Measurements from ENCODE around the gene PDCD10.

The PDCD10 gene

DNA sequence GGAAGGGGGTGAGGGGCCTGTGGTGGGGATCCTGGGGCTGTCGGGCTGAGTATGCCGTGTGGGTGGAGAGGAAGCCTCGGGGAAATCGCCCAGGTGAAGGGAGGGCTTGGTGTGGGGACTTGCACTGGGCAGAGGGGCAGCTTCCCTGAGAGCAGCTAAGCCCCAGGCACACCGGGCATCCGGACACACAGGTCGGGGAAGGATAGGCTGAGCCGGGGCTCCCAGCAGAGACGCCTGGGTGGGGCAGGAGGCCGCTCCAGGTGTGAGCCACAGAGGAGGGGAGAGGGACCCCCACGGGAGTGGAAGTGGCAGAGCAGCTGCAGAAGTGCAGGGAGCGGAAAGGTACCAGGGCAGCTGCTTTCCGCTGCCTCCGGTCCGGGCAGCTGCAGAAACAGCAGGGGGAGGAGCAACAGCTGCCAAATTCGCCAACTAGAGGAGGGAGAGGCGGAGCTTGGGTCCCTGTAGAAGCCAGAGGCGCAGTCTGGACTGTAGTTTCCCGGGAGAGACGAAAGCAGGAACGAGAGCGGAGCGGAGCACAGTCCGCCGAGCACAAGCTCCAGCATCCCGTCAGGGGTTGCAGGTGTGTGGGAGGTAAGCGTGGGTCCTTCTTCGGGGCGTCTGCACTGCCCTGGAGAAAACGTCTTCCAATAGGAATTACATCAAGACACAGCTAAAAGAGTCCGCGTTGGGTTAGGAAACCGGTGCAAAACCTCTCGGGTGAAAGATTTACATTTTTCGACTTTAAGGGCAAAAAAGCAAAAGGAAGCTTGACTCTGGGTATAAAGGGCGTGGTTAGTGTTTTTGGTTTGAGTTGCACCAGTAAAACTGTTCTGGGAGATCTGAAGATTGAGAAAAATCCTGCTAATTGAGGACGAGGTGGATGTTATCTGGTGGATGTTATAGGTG lies 794 bp upstream of the PDCD10 start, which contains the start of gene SERPINI1:
Gene SERPINI1 (plus strand): TSS at position 489 of the 906 bp plus-strand sequence. CDS start 53,408 bp downstream, outside the sequence.
- peak; percentile 90 for DNase-seq (ENCODE audit: low spot score)

DNA sequence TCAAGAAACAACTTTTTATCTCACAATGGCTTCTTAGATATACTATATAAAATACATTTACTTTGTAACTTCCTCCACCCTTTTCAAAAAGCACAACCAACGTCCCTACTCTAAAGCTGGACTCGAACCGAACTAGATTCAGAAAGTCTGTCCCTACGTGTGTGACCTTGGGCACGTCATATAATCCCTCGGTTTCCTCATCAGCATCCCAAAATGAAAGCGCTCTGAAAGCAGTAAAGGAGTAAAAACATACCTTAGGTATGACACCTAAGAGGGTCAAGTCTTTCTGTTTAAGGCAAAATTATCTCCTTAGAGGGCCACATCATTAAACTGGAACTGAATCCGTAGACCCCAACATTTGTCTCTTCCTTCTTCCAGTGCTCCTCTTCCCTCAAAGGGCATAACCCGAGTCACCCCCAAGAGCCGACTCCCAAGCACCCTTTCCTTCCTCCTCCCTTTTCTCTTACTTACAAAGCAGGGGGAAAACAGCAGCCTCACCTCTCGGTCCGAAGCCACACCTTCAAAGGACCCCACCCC lies 663 bp downstream of the PDCD10 start:
- DNase-seq (ENCODE audit: low spot score): no peak

DNA sequence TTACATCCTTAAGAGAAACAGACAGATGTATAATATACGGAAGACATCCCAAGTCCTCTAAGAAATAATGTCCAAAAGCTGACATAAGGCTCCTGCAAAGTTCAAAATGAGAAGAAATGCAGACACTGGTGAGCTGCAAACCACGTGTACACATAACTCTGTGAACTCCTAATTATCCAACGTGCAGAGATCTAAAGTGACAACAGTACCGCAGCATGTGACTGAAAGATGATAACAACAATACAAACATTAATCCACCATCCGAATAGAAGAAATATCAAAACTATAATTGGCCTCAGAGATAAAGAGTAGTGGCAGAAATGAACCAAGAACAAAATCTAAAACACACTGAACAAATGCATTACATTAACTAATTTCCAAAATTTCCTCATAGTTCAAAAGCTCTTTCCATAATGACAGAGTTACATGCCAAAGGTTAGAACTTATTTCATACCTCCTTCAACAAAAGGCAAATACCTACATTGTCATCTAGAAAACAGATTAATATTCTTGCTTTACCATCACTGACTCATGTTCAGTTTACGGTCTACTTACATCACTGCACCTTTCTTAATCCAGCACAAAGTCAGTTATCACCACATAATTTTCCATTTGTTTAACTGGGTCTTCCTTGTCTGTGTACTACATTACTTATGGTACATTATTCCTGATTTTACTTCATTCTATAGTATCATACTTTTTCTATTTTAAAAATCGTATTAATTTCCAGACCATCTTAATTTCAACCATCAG lies 2.2 kb downstream of the PDCD10 start:
- no peak for DNase-seq (ENCODE audit: low spot score)

DNA sequence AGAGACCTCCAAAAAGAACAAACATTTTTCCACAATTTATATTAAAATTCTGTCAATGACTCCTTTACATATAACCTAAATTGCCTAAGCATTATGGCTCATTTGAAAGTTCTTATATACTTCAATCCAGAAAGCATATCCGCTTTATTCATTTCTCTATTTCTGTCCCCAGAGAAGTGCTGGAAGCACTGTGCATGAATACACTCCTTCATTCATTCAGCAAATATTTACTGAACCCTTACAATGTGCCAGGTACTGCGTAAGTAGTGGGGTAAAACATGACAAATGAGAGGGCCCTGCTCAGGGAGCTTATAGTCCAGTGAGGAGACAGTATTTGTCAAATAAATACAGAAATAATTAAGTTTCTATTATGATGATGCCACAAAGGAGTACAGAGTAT lies 3.3 kb downstream of the PDCD10 start:
- no peak for DNase-seq (ENCODE audit: low spot score)

- DNase-seq (ENCODE audit: low spot score): no peak
Measured at GRCh38 chr3:167729591-167729990, 5.1 kb downstream of the PDCD10 start.

DNA sequence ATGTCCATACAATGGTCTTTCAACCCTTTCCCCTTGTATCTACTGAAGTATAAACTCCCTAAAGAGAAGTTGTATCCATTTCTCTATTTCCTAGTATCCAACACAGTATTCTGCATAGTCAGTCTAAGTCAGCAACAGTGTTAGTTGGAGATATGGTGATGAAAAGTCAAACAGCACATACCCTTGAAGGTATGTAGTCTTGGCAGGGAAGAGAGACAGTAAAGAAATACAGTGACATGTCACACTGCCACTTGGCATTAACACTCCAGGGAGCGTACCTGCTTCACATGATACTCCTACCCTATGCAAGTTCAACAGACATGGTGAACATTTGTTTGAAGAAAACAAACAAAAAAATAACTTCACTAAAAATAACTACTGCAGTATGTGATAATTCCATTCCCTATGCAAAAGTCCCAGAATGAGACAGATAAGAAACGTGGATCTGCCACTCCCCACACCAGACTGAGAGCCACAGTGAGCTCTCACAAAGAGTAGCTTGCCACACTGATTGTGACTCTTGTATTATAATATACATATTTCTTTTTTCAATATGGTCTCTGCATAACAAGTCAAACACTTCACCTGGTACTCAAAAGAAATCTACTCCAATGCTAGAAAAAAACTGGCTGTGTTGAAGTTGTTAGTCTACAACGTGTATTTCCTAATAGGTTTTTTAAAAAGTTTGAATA lies 5.9 kb downstream of the PDCD10 start:
- DNase-seq (ENCODE audit: low spot score): no peak

GRCh38 chr3:167728176-167728575 lies 6.5 kb downstream of the PDCD10 start:
- no peak for DNase-seq (ENCODE audit: low spot score)

- no peak for DNase-seq (ENCODE audit: low spot score)
Measured at GRCh38 chr3:167723872-167724271, 10.8 kb downstream of the PDCD10 start.

GRCh38 chr3:167723025-167723512 lies 11.6 kb downstream of the PDCD10 start:
- no peak for DNase-seq (ENCODE audit: low spot score)

DNA sequence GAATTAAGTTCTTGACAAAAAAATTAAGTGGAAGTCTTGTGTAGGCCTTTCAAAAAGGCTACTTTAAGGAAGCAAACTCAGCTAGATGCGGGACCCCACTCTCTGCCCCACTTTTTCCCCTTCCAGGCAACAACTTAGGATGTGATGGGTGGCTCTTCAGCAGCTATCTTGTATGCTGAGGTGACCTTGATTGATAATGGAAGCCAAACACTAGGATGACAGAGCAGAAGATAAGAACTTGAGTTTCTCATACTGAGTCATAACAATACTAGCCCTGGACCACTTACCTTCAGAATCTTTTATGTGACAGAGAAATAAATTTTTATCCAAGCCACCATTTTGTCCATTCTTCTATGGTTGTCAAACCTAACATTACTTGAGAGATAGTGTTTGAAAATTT lies 16.1 kb downstream of the PDCD10 start:
- no peak for DNase-seq (ENCODE audit: low spot score)

GRCh38 chr3:167716920-167717319 lies 17.8 kb downstream of the PDCD10 start:
- DNase-seq (ENCODE audit: low spot score): no peak

DNA sequence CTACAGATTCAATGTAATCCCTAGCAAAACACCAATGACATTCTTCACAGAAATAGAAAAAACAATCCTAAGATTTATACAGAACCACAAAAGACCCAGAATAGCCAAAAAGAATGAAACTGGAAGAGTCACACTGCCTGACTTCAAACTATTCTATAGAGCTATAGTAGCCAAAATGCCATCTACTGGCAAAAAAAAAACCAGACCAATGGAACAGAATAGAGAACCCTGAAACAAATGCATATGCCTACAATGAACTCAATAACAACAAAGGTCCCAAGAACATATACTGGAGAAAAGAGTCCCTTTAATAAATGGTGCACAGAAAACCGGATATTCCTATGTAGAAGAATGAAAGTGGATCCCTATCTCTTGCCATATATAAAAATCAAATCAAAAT lies 19.8 kb downstream of the PDCD10 start:
- DNase-seq (ENCODE audit: low spot score): no peak

DNA sequence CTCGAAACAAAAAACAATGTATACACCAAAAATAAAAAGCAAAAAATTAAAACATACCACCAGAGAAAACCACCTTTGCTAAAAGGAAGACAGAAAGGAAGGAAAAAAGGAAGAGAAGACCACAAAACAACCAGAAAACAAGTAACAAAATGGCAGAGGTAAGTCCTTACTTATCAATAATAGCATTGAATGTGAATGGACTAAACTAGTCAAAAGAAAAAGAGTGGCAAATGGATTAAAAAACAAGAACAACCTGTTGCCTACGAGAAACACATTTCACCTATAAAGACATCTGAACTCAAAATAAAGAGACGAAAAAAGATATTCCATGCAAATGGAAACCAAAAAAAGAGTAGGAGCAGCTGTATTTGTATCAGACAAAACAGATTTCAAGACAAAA lies 22.2 kb downstream of the PDCD10 start:
- DNase-seq (ENCODE audit: low spot score): no peak

GRCh38 chr3:167711439-167711838 lies 23.3 kb downstream of the PDCD10 start:
- no peak for DNase-seq (ENCODE audit: low spot score)

- DNase-seq (ENCODE audit: low spot score): no peak
Measured at GRCh38 chr3:167710552-167710951, 24.1 kb downstream of the PDCD10 start.

- no peak for DNase-seq (ENCODE audit: low spot score)
Measured at GRCh38 chr3:167709690-167710089, 25.0 kb downstream of the PDCD10 start.

GRCh38 chr3:167705840-167706239 lies 28.9 kb downstream of the PDCD10 start:
- no peak for DNase-seq (ENCODE audit: low spot score)

- no peak for DNase-seq (ENCODE audit: low spot score)
Measured at GRCh38 chr3:167700926-167701325, 33.8 kb downstream of the PDCD10 start.

DNA sequence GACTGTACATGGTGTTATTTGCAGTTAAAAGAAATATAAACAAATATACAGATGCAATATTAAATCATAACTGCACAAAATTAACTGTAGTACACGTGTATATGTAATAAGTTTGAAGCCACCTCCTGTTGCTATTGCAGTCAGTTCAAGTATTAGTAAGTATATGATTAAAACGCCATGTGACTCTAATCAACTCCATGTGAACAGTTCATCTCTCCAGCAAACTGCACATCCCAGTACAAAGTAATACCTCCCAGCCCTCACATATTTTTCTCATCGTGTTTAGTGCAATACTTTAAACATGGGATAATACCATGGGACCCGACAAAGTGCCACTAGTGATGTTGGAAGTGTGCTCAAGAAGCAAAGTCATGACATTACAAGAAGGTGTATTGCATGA lies 34.6 kb downstream of the PDCD10 start:
- no peak for DNase-seq (ENCODE audit: low spot score)

GRCh38 chr3:167694121-167694520 lies 40.6 kb downstream of the PDCD10 start:
- no peak for DNase-seq (ENCODE audit: low spot score)

GRCh38 chr3:167691366-167691765 lies 43.3 kb downstream of the PDCD10 start:
- DNase-seq (ENCODE audit: low spot score): no peak

DNA sequence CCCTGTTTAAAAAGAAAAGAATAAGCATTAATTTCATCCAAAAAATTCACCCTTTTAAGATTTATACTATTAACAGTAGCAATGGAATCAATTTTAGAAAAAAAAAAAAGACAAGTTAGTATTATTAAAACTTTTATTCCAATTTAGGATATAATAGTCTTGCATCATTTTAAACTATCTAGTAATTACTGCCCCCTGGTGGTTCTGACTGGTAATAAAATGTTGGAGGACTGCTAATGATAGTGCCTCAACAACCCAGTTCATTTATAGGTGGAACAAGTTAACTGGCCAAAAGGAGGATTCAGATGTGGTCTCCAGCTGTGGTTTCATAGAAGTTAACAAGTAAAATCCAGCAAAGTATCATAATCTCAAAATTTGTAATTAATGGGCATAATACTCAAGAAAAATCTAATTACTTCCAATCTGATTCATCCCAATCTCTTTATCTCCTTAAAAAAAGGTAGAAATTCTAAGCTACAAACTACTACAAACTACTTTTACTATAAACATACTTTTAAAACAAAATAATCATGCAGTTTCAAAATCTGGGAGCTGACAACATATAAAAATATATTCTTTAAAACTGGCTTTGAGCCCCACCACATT lies 50.2 kb downstream of the PDCD10 start:
- peak; percentile 59 for DNase-seq (ENCODE audit: low spot score)

Data from cerebellar cortex (tissue), 1 donor.